SK-N-SH treated with all-trans-retinoic acid at 6 μM for 48 hours (cell line): ENCODE measurements around the gene SLC12A5.

ENCODE experiments used
- ATAC-seq: fragments of 200-7000 bp; cut with Tn5 transposase; 3 replicates; pipeline ENCODE4 v1.9.1; 2020; ENCODE audit warnings: mild to moderate bottlenecking, moderate library complexity
- BACH2 ChIP-seq: fragments of 250-450 bp; sonication (Bioruptor Pico); IDR thresholded peaks from 2 replicates; pipeline ENCODE4 v1.9.0; 2021; ENCODE audit warnings: mild to moderate bottlenecking, borderline replicate concordance
- CSDC2 ChIP-seq: fragments of 250-450 bp; sonication (Bioruptor Pico); IDR thresholded peaks from 2 replicates; pipeline ENCODE4 v1.5.0; 2020; ENCODE audit warnings: mild to moderate bottlenecking, moderate library complexity
- ESRRG ChIP-seq: fragments of 250-450 bp; sonication (Bioruptor Pico); IDR thresholded peaks from 2 replicates; pipeline ENCODE4 v1.6.1; 2021; ENCODE audit warnings: mild to moderate bottlenecking
- GLIS3 ChIP-seq: fragments of 250-450 bp; sonication (Bioruptor Pico); IDR thresholded peaks from 2 replicates; pipeline ENCODE4 v1.5.0; 2020; ENCODE audit warnings: mild to moderate bottlenecking, moderate library complexity
- ISL1 ChIP-seq: fragments of 250-450 bp; sonication (Bioruptor Pico); IDR thresholded peaks from 2 replicates; pipeline ENCODE4 v2.1.2; 2022; ENCODE audit warnings: mild to moderate bottlenecking, moderate library complexity
- OSR1 ChIP-seq: fragments of 250-450 bp; sonication (Bioruptor Pico); IDR thresholded peaks from 2 replicates; pipeline ENCODE4 v1.8.0; 2022; ENCODE audit warnings: moderate library complexity, mild to moderate bottlenecking, inconsistent platforms
- PATZ1 ChIP-seq: fragments of 250-450 bp; sonication (Bioruptor Pico); IDR thresholded peaks from 2 replicates; pipeline ENCODE4 v1.8.0; 2020; ENCODE audit warnings: mild to moderate bottlenecking, moderate library complexity, borderline replicate concordance
- POU6F1 ChIP-seq: fragments of 250-450 bp; sonication (Bioruptor Pico); IDR thresholded peaks from 2 replicates; pipeline ENCODE4 v1.8.0; 2021; ENCODE audit warnings: low read depth, mild to moderate bottlenecking, moderate library complexity, borderline replicate concordance
- PPARA ChIP-seq: fragments of 250-450 bp; sonication (Bioruptor Pico); IDR thresholded peaks from 2 replicates; pipeline ENCODE4 v1.5.0; 2020; ENCODE audit warnings: mild to moderate bottlenecking, borderline replicate concordance
- RARB ChIP-seq: fragments of 250-450 bp; sonication (Bioruptor Pico); IDR thresholded peaks from 2 replicates; pipeline ENCODE4 v1.8.0; 2021; ENCODE audit warnings: mild to moderate bottlenecking, moderate library complexity
- SNAI2 ChIP-seq: fragments of 250-450 bp; sonication (Bioruptor Pico); IDR thresholded peaks from 2 replicates; pipeline ENCODE4 v1.5.0; 2020; ENCODE audit warnings: mild to moderate bottlenecking, moderate library complexity
- TCF4 ChIP-seq: fragments of 250-450 bp; sonication (Bioruptor Pico); IDR thresholded peaks from 2 replicates; pipeline ENCODE4 v1.8.0; 2021; ENCODE audit warnings: mild to moderate bottlenecking, moderate library complexity, borderline replicate concordance
- TOX ChIP-seq: fragments of 250-450 bp; sonication (Bioruptor Pico); IDR thresholded peaks from 2 replicates; pipeline ENCODE4 v1.8.0; 2021; ENCODE audit warnings: mild to moderate bottlenecking, moderate library complexity, borderline replicate concordance
- TSHZ2 ChIP-seq: fragments of 250-450 bp; sonication (Bioruptor Pico); IDR thresholded peaks from 2 replicates; pipeline ENCODE4 v1.5.0; 2020; ENCODE audit warnings: mild to moderate bottlenecking, moderate library complexity
- ZFP3 ChIP-seq: fragments of 250-450 bp; sonication (Bioruptor Pico); IDR thresholded peaks from 2 replicates; pipeline ENCODE4 v1.5.0; 2020; ENCODE audit warnings: mild to moderate bottlenecking, moderate library complexity
- ZFP30 ChIP-seq: fragments of 450-650 bp; formaldehyde crosslinking; IDR thresholded peaks from 2 replicates; pipeline ENCODE4 v1.5.0; 2022; ENCODE audit warnings: mild to moderate bottlenecking, moderate library complexity
- ZNF565 ChIP-seq: fragments of 450-650 bp; formaldehyde crosslinking; conservative IDR thresholded peaks from 2 replicates; pipeline ENCODE4 v1.5.0; 2020; ENCODE audit warnings: low read depth, mild to moderate bottlenecking, moderate library complexity
- ZNF70 ChIP-seq: fragments of 450-650 bp; formaldehyde crosslinking; IDR thresholded peaks from 2 replicates; pipeline ENCODE4 v1.5.0; 2020; ENCODE audit warnings: mild to moderate bottlenecking, moderate library complexity
- ZNF8 ChIP-seq: fragments of 450-650 bp; formaldehyde crosslinking; IDR thresholded peaks from 2 replicates; pipeline ENCODE4 v1.5.0; 2020; ENCODE audit warnings: mild to moderate bottlenecking, moderate library complexity
- TF ChIP-seq, protein P1 (sequence below): fragments of 250-450 bp; sonication (Bioruptor Pico); IDR thresholded peaks from 2 replicates; pipeline ENCODE4 v1.5.1; 2021; ENCODE audit warnings: mild to moderate bottlenecking, moderate library complexity
- TF ChIP-seq, protein P2 (sequence below): fragments of 250-450 bp; sonication (Bioruptor Pico); IDR thresholded peaks from 2 replicates; pipeline ENCODE4 v1.5.1; 2020; ENCODE audit warnings: low read depth, mild to moderate bottlenecking, moderate library complexity

The SLC12A5 gene

GRCh38 chr20:46060975-46061374, 32.0 kb downstream of the SLC12A5 start:
- TF ChIP-seq ZNF8 (CRISPR knock-in tag) (no peak), ESRRG (CRISPR knock-in tag) (no peak), ZNF565 (no peak), GLIS3 (CRISPR knock-in tag) (no peak), ZNF70 (no peak), SNAI2 (CRISPR knock-in tag) (no peak), OSR1 (CRISPR knock-in tag) (no peak), TSHZ2 (CRISPR knock-in tag) (no peak), ZFP3 (CRISPR knock-in tag) (no peak), POU6F1 (CRISPR knock-in tag) (no peak), TOX (CRISPR knock-in tag) (no peak), BACH2 (CRISPR knock-in tag) (no peak), ZFP30 (no peak), TCF4 (CRISPR knock-in tag) (no peak), CSDC2 (no peak), PPARA (CRISPR knock-in tag) (no peak), RARB (no peak), ISL1 (CRISPR knock-in tag) (no peak)
- TF ChIP-seq, protein P1, sequence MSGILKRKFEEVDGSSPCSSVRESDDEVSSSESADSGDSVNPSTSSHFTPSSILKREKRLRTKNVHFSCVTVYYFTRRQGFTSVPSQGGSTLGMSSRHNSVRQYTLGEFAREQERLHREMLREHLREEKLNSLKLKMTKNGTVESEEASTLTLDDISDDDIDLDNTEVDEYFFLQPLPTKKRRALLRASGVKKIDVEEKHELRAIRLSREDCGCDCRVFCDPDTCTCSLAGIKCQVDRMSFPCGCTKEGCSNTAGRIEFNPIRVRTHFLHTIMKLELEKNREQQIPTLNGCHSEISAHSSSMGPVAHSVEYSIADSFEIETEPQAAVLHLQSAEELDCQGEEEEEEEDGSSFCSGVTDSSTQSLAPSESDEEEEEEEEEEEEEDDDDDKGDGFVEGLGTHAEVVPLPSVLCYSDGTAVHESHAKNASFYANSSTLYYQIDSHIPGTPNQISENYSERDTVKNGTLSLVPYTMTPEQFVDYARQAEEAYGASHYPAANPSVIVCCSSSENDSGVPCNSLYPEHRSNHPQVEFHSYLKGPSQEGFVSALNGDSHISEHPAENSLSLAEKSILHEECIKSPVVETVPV (CRISPR knock-in tag) = no peak
- TF ChIP-seq, protein P2, sequence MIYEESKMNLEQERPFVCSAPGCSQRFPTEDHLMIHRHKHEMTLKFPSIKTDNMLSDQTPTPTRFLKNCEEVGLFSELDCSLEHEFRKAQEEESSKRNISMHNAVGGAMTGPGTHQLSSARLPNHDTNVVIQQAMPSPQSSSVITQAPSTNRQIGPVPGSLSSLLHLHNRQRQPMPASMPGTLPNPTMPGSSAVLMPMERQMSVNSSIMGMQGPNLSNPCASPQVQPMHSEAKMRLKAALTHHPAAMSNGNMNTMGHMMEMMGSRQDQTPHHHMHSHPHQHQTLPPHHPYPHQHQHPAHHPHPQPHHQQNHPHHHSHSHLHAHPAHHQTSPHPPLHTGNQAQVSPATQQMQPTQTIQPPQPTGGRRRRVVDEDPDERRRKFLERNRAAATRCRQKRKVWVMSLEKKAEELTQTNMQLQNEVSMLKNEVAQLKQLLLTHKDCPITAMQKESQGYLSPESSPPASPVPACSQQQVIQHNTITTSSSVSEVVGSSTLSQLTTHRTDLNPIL = no peak
- ATAC-seq = no peak

DNA sequence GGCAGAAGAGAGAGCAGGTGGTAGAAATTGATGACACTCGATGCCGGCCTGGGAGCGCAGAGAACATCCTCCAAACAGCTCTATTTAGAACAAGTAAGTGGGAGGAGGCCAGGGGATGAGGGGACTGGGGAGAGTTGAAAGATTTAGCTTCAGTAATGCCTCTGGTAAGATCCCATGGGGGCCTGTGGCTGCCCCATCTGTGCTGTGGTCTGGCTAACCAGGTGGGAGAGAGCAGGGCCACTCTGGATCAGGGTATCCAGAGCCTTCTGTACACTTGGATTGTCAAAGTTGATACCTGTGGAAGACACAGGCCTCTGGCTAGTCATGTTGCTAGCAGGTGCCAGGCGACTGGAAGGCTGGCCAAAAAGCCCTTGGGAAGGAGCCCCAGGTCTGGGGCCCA, 33.1 kb downstream of the SLC12A5 start:
- no peak for ATAC-seq
- TF ChIP-seq ESRRG (CRISPR knock-in tag) = no peak
- no peak for TF ChIP-seq CSDC2
- no peak for TF ChIP-seq PATZ1
- no peak for TF ChIP-seq TSHZ2 (CRISPR knock-in tag)
- no peak for TF ChIP-seq PPARA (CRISPR knock-in tag)
